ENCODE data around the gene HENMT1.

The HENMT1 gene

DNA sequence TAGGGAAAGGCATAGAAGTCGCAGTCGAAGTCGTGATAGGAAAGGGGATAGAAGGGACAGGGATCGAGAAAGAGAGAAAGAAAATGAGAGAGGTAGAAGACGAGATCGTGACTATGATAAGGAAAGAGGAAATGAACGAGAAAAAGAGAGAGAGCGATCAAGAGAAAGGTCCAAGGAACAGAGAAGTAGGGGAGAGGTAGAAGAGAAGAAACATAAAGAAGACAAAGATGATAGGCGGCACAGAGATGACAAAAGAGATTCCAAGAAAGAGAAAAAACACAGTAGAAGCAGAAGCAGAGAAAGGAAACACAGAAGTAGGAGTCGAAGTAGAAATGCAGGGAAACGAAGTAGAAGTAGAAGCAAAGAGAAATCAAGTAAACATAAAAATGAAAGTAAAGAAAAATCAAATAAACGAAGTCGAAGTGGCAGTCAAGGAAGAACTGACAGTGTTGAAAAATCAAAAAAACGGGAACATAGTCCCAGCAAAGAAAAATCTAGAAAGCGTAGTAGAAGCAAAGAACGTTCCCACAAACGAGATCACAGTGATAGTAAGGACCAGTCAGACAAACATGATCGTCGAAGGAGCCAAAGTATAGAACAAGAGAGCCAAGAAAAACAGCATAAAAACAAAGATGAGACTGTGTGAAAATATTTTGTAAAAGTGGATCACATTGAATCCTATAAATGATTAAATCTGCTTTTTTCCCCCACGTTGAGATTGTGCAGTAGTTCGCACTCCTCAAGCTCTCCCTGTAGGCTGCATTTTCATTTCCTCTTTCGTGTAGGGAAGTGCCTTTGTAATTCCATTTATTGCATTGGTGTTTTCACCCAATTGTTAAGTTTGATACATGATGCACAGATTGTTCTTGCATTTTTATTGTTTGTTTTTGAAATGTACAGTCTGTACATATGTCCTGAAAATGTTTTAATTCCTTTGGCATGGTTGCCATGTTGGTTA is 38.8 kb upstream of the HENMT1 start:
- no peak for TF ChIP-seq CTCF (IDR thresholded peaks at IDR 0.05; ENCODE audit: low read depth, low read length)
- DNase-seq (ENCODE audit: low read depth in 2 of 2) = no peak
- no peak overlapping the region for H3K4me3 ChIP-seq (replicated peaks in 1 of 2; ENCODE audit: low read depth in 2 of 2, low read length in 2 of 2)

GRCh38 chr1:108695535-108695934 is 34.6 kb upstream of the HENMT1 start:
- DNase-seq (ENCODE audit: low read depth in 2 of 2) = no peak
- no peak for TF ChIP-seq CTCF (IDR thresholded peaks at IDR 0.05; ENCODE audit: low read depth, low read length)
- no peak overlapping the region for H3K4me3 ChIP-seq (replicated peaks in 1 of 2; ENCODE audit: low read depth in 2 of 2, low read length in 2 of 2)

- TF ChIP-seq CTCF (IDR thresholded peaks at IDR 0.05; ENCODE audit: low read depth, low read length) = peak; percentile 27
- peak overlapping the region; percentile 69 to 84 for H3K4me3 ChIP-seq (replicated peaks in 1 of 2; ENCODE audit: low read depth in 2 of 2, low read length in 2 of 2)
- DNase-seq (ENCODE audit: low read depth in 2 of 2) = peak; percentile 79 to 81
Measured at GRCh38 chr1:108692724-108693655, 32.1 kb upstream of the HENMT1 start.

DNA sequence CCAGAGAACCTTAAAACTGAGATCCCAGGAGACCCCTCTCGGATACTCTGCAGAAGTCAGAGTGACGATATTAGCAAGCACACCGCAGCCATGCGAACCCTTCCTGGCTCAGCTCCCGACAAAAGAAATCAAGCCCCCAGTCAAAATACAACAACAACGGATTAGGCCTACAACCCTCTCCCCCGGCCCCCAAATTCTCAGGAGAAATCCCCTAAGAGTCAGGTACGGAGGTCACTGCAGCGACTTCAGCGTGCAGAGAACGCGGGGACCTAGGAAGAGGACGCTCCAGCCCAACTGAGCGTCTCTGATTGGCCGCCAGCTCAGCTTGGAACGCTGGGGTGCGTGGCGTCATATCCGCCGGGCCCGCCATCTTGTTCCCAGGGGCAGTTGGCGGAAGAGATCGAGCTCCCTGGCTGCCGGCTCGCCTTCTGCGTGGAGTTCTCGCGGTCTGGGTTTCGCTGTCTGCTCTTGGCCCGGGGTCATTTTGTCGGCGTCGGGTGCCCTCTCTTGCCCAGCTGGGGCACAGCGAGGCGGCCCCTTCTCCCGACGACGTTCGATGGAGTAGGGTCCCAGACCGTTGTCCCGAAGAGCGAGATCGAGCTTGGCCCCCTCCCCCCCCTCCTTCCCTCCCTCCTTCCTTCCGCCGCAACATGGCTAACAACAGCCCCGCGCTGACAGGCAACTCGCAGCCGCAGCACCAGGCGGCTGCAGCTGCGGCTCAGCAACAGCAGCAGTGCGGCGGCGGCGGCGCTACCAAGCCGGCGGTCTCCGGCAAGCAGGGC is 31.2 kb upstream of the HENMT1 start, which contains the start of gene PRPF38B:
Gene PRPF38B (plus strand): TSS at position 369 of the 782 bp plus-strand sequence. CDS start 282 bp downstream, at position 651.
- no peak for TF ChIP-seq CTCF (IDR thresholded peaks at IDR 0.05; ENCODE audit: low read depth, low read length)
- peak; percentile 92 to 93 for DNase-seq (ENCODE audit: low read depth in 2 of 2)
- peak within 1 kb of the TSS; percentile 69 to 84 for H3K4me3 ChIP-seq (replicated peaks in 1 of 2; ENCODE audit: low read depth in 2 of 2, low read length in 2 of 2)

GRCh38 chr1:108691128-108691941 is 30.4 kb upstream of the HENMT1 start:
- no peak for DNase-seq (ENCODE audit: low read depth in 2 of 2)
- H3K4me3 ChIP-seq (replicated peaks in 1 of 2; ENCODE audit: low read depth in 2 of 2, low read length in 2 of 2) = peak overlapping the region; percentile 69 to 84
- no peak for TF ChIP-seq CTCF (IDR thresholded peaks at IDR 0.05; ENCODE audit: low read depth, low read length)
